Activated CD4-positive, alpha-beta T cell treated with anti-CD3 and anti-CD28 coated beads for 1 hour (primary cell): ENCODE data around the gene CREB5.
"Not testable (repeated sequence)": the region's sequence is repeated elsewhere in the genome, so short reads cannot be mapped to it uniquely, and the experiment has no call there.

Experiments used
- DNase-seq: peaks from one replicate; pipeline ENCODE4 v3.0.0-alpha.2; 2020

The CREB5 gene

GRCh38 chr7:28588602-28589001 lies 176.3 kb downstream of the CREB5 start:
- no peak for DNase-seq

- DNase-seq, result no peak
Observed at GRCh38 chr7:28591041-28591674, 178.8 kb downstream of the CREB5 start.

DNA sequence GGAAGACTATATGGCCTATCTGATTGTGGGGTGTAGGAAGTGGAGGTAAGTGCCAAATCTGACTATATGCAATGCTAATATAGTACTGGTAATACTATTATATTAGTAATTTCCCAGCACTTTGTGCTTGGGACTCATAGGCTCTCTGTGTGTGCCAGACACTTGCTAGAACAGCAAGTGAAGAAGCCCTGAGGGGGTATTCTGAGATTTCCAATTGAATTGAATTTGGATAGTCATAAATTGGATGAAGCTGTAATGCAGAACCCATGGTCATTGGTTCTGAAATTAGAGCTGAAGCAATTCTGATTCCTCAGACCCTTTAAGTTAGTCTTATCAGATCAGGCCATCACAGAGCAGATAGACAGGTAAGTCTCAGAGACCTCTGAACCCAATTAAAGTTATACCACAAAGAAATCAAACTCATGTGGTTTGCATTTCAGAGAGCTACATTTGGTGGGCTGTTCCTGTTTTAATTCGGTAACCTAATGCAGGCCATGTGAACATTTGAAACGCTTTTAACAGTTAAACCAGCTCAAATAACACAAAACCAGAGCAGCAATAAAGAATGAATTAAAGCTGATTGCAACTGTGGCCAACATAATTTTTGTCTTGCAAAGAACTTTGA lies 179.5 kb downstream of the CREB5 start:
- no peak for DNase-seq

- no peak for DNase-seq
Observed at GRCh38 chr7:28592861-28593260, 180.5 kb downstream of the CREB5 start.

DNA sequence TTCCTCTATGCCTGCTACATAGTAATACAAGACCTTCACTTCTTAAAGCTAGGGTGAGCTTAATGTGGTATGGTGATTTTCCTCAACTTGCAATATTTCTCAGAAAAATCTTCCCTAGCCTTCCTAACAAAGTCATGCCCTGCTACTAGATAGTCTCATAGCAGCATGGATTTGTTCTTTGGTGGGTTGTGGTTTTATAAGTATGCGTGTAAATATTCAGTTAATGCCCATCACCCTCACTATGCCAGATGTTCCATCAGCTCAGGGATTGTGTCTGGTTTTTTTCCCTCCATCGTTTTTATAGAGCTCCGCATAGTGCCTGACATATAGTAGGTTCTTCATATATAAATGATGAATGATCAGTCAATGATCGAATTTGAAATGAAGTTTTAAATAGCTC lies 182.8 kb downstream of the CREB5 start:
- no peak for DNase-seq

- DNase-seq, result no peak
Observed at GRCh38 chr7:28595801-28596200, 183.5 kb downstream of the CREB5 start.

DNA sequence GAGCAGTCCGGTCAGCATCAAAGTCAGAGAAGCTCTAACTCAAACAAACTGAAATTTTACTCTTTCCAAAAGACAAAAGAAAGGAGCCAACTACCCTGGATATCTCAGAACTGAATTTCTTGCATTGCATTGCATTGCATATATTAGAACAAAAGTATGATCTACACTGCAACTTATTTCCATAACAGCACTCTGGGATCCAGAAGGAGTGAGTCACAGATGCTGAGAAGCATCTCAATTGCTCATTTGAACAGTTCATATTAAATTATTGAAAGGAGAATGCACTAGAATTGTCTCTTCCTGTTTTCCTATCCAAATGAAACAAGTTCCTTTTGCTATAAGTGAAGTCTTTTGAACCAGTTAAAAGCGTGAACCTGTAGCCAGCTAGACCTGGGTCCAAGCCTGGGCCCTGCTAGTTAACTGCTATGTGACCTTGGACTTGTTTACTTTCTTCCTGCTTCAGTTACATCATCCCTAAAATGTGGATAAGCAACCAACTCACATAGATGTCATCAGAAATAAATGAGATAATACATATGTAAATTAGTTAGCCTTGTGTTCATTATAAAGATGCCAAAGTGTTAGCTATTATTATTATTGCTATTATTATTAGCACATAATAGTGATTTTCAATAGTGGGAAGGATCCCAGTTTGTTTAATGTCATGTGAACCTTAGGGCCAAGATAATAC lies 184.1 kb downstream of the CREB5 start:
- DNase-seq, result no peak

- no peak for DNase-seq
Observed at GRCh38 chr7:28597284-28597683, 185.0 kb downstream of the CREB5 start.

- not testable (repeated sequence) for DNase-seq
Observed at GRCh38 chr7:28598037-28598436, 185.7 kb downstream of the CREB5 start.

DNA sequence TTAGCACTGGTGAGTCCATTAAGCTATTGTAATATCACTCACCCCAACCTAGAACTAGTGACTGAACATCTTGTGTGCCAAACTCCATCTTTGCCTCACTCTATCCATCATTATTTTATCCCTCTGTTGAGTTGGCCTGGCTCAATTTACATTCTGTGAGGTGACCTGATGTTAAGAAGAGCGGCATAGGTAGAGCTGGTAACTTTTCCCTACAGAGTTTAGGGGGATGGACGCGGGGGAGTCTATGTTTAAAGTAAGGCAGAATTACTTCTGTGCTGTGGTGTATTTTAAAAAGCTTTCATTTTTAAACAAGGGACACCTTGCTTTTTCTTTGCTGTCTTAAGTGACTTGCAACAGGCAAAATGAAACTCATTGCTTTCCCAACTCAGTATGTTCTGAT lies 186.3 kb downstream of the CREB5 start:
- no peak for DNase-seq

- no peak for DNase-seq
Observed at GRCh38 chr7:28599411-28599810, 187.1 kb downstream of the CREB5 start.

DNA sequence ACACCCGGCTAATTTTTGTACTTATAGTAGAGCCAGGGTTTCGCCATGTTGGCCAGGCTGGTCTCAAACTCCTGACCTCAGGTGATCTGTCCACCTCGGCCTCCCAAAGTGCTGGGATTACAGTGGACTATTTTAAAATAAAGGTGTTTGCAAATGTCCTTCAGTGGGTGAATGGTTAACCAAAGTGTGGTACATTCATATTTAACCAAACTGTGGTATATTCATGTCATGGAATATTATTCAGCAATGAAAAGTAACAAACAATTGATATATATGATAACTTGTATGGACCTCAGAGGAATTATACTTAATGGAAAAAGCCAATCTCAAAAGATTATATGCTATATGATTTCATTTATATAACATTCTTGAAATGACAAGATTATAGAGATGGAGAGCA lies 190.0 kb downstream of the CREB5 start:
- DNase-seq, result no peak

GRCh38 chr7:28605427-28606085 lies 193.2 kb downstream of the CREB5 start:
- no peak for DNase-seq

- DNase-seq, result no peak
Observed at GRCh38 chr7:28606421-28606820, 194.1 kb downstream of the CREB5 start.

DNA sequence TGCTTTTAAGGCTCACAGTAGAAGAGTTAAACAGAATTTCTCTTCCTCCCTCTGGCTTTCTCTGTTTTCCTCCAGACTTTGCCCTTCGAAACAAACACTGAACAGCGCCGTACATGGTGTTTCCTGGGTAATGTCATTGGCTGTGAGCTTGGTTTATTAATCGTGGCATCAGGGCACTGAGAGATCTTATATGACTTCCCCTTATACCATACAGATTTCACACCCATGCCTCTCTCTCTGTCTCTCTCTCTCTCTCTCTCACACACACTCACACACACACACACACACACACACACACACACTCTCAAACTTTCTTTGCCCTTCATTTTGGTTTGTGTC lies 195.5 kb downstream of the CREB5 start:
- no peak for DNase-seq

GRCh38 chr7:28608237-28608656 lies 195.9 kb downstream of the CREB5 start:
- DNase-seq, result no peak

DNA sequence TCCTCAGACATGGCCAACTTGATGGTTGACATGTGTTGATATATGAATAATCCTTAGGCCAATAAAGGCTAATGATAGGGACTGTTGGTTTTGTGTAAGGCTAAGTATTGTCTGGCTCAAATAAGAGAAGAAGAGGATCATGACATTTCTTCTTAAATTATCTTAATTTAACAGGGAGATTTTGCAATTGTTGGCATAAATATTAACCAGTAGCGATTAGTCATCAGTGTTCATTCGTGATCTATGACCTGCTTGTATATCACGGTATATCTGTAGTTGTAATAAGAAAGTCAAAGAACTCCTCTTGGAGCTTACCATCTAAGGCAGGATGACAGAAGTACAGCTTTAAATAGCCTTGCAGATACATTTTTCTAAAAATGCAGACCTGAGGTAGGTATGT lies 196.4 kb downstream of the CREB5 start:
- DNase-seq, result no peak

DNA sequence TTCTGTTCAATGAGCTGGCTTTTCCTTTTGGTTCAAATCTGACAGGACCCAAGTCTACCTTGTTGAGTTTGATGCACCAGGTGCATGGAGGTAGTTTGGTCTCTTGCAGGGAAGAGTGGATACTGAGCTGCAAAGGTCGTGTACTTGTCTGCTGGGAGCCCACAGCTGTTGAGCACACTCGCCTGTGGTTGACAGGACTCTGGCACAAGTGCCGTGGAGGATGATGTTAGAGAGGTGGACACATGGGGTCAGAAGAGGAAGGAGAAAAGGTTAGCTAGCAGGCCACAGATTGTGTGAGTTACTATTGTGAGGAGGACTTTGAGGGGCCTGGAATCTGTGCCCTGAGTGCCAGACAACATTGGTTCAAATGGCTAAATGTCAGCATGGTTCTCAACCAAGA lies 197.3 kb downstream of the CREB5 start:
- DNase-seq, result no peak

- not testable (repeated sequence) for DNase-seq
Observed at GRCh38 chr7:28611399-28611897, 199.1 kb downstream of the CREB5 start.

GRCh38 chr7:28613262-28613661 lies 200.9 kb downstream of the CREB5 start:
- no peak for DNase-seq

DNA sequence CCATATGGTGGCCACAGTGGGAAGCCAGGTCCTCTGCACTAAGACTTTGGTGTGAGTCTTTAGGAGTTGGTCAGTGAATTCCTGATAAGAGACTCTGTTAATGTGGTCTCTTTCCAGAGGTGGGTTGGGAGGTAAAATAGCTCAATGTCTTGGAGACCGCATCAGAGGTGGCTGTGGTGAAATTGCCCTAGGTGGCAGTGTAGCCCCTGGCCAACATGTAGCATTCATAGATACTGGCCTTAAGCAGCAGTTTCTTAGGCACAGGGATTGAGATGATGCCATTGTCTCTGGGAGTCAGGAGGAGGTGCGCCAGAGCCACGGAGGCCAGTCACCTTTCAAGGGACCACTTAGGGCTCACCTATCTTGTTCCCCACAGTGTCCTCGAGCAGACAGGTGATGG lies 202.8 kb downstream of the CREB5 start:
- no peak for DNase-seq

- no peak for DNase-seq
Observed at GRCh38 chr7:28617308-28617880, 205.1 kb downstream of the CREB5 start.

GRCh38 chr7:28618383-28618782 lies 206.1 kb downstream of the CREB5 start:
- no peak for DNase-seq
